Breast epithelium (tissue), 3 donors: ENCODE results near the gene CHMP4B.

Experiments used
- CTCF ChIP-seq, 3 donors: fragments of 450-650 bp; IDR thresholded peaks; one replicate each; pipeline ENCODE4 v1.5.1; 2016 to 2017; ENCODE audit warnings: antibody characterized with exemption in 3 of 3, mild to moderate bottlenecking in 3 of 3, moderate library complexity in 3 of 3
- POLR2A ChIP-seq: fragments of 450-650 bp; IDR thresholded peaks from one replicate; pipeline ENCODE4 v1.6.1; 2016; ENCODE audit warnings: antibody characterized with exemption, mild to moderate bottlenecking, moderate library complexity

- peak; percentile 27 to 61 (median 54) for TF ChIP-seq CTCF (IDR thresholded peaks at IDR 0.05)
- TF ChIP-seq POLR2A, result no peak
Observed at GRCh38 chr20:33791959-33792597, 19.1 kb upstream of the CHMP4B start.
